Neural crest cell (in vitro differentiated cells): ENCODE measurements around the gene UAP1. TPM values are rescaled to one million over a fixed set of nuclear protein-coding genes. Genes with fewer than 3 reads are reported as not detected.
"Not testable (repeated sequence)": the region's sequence is repeated elsewhere in the genome, so short reads cannot be mapped to it uniquely, and the experiment has no call there.

Experiments used
- DNase-seq: peaks from one replicate; pipeline ENCODE4 v3.0.0; 2021; ENCODE audit warnings: low read depth, mixed read lengths, low spot score
- H3K27ac Mint-ChIP-seq: one replicate; pipeline ENCODE4 v1.8.0; 2021; ENCODE audit warnings: mild to moderate bottlenecking, mixed read lengths; ENCODE audit not compliant: unreplicated experiment
- H3K27me3 Mint-ChIP-seq: 2 replicates; pipeline ENCODE4 v1.8.0; 2021; ENCODE audit warnings: low read depth, mild to moderate bottlenecking, mixed read lengths
- H3K36me3 Mint-ChIP-seq: 2 replicates; pipeline ENCODE4 v1.8.0; 2021; ENCODE audit warnings: low read depth, mild to moderate bottlenecking, mixed read lengths
- H3K4me1 Mint-ChIP-seq: 2 replicates; pipeline ENCODE4 v1.8.0; 2021; ENCODE audit warnings: mixed read lengths
- H3K4me3 Mint-ChIP-seq: one replicate; pipeline ENCODE4 v1.8.0; 2021; ENCODE audit warnings: mild to moderate bottlenecking, mixed read lengths
- H3K9me3 Mint-ChIP-seq: 2 replicates; pipeline ENCODE4 v1.8.0; 2021; ENCODE audit warnings: mixed read lengths
- CTCF ChIP-seq: fragments of 200-600 bp; sonication (generic); conservative IDR thresholded peaks from 2 replicates; pipeline ENCODE4 v1.5.0; 2021; ENCODE audit warnings: antibody characterized with exemption, mild to moderate bottlenecking
- total RNA-seq: library from RNA; stranded (reverse); gene quantifications from 2 replicates; pipeline ENCODE4 v1.2.1, GENCODE V29; 2021

The UAP1 gene
- total RNA-seq, 1 donor from 2014 or later: 34.1 TPM

- Mint-ChIP-seq H3K36me3 (peaks cover 19% of the 10 kb centered on the region), H3K4me1 (no peaks in the 10 kb centered on the region), H3K27me3 (no peaks in the 10 kb centered on the region), H3K4me3 (no peak overlapping the region), H3K27ac (no peak overlapping the region), H3K9me3 (no peaks in the 10 kb centered on the region)
- TF ChIP-seq CTCF: no peak
- DNase-seq: no peak
These were observed 37.9 kb downstream of the UAP1 start for GRCh38 chr1:162599451-162599850.

GRCh38 chr1:162603117-162603516, 41.6 kb downstream of the UAP1 start:
- not testable (repeated sequence) for H3K27me3 Mint-ChIP-seq, H3K4me1 Mint-ChIP-seq, DNase-seq, H3K9me3 Mint-ChIP-seq, H3K4me3 Mint-ChIP-seq, H3K27ac Mint-ChIP-seq
- H3K36me3 Mint-ChIP-seq: peaks cover 13% of the 10 kb centered on the region

GRCh38 chr1:162605225-162605927, 43.9 kb downstream of the UAP1 start:
- TF ChIP-seq CTCF: no peak

GRCh38 chr1:162609306-162609705, 47.8 kb downstream of the UAP1 start:
- no peak for DNase-seq
- Mint-ChIP-seq H3K4me3 (no peak overlapping the region), H3K27ac (no peak overlapping the region), H3K27me3 (no peaks in the 10 kb centered on the region), H3K36me3 (peaks cover 3% of the 10 kb centered on the region), H3K4me1 (peaks cover 13% of the 10 kb centered on the region), H3K9me3 (no peaks in the 10 kb centered on the region)
- TF ChIP-seq CTCF: no peak

More at GRCh38 chr1:162605225-162605927, 43.9 kb downstream of the UAP1 start:
- Mint-ChIP-seq H3K27ac (no peak overlapping the region), H3K4me1 (no peaks in the 10 kb centered on the region), H3K9me3 (no peaks in the 10 kb centered on the region), H3K36me3 (peaks cover 14% of the 10 kb centered on the region), H3K4me3 (no peak overlapping the region), H3K27me3 (no peaks in the 10 kb centered on the region)
- no peak for DNase-seq

- peaks cover 13% of the 10 kb centered on the region for H3K36me3 Mint-ChIP-seq
- DNase-seq: no peak
- H3K9me3 Mint-ChIP-seq: peaks cover 6% of the 10 kb centered on the region
- H3K4me1 Mint-ChIP-seq: peaks cover 13% of the 10 kb centered on the region
- TF ChIP-seq CTCF: no peak
- peak overlapping the region; percentile 40 for H3K27ac Mint-ChIP-seq
- no peak overlapping the region for H3K4me3 Mint-ChIP-seq
- no peaks in the 10 kb centered on the region for H3K27me3 Mint-ChIP-seq
These were observed 51.3 kb downstream of the UAP1 start for GRCh38 chr1:162612606-162613400.

- H3K27ac Mint-ChIP-seq: no peak overlapping the region
- peaks cover 6% of the 10 kb centered on the region for H3K9me3 Mint-ChIP-seq
- H3K27me3 Mint-ChIP-seq: no peaks in the 10 kb centered on the region
- H3K4me3 Mint-ChIP-seq: no peak overlapping the region
- no peak for DNase-seq
- H3K4me1 Mint-ChIP-seq: peaks cover 13% of the 10 kb centered on the region
- peaks cover 13% of the 10 kb centered on the region for H3K36me3 Mint-ChIP-seq
- no peak for TF ChIP-seq CTCF
These were observed 55.3 kb downstream of the UAP1 start for GRCh38 chr1:162616848-162617247.
